Tibial artery (tissue), 4 donors: ENCODE data around the gene SUFU.

Source experiments
- DNase-seq, 2 donors: peaks; one replicate each; pipeline ENCODE4 v3.0.0-alpha.2; 2019
- H3K27ac ChIP-seq, 2 donors: fragments of 200-600 bp; sonication (generic) in 1 of 2; 1 replicate in 1 of 2; 2 replicates in 1 of 2; pipeline ENCODE4 v1.5.1; 2018 to 2019; ENCODE audit warnings: mild to moderate bottlenecking in 1 of 2
- H3K27me3 ChIP-seq, 2 donors: fragments of 200-600 bp; sonication (generic) in 1 of 2; one replicate each; pipeline versions ENCODE4 v1.5.1 to v1.6.0; 2016 to 2019
- H3K36me3 ChIP-seq, 3 donors: fragments of 200-600 bp; sonication (generic) in 2 of 3; one replicate each; pipeline ENCODE4 v1.5.1; 2016 to 2019; ENCODE audit warnings: mild to moderate bottlenecking in 2 of 3
- H3K4me1 ChIP-seq, 4 donors: fragments of 200-600 bp; sonication (generic) in 2 of 4; 1 replicate in 3 of 4; 2 replicates in 1 of 4; pipeline ENCODE4 v1.5.1; 2016 to 2019
- H3K4me3 ChIP-seq, 2 donors: fragments of 200-600 bp; sonication (generic) in 1 of 2; 1 replicate in 1 of 2; 2 replicates in 1 of 2; pipeline ENCODE4 v1.5.1; 2018 to 2019; ENCODE audit warnings: mild to moderate bottlenecking in 2 of 2
- H3K9me3 ChIP-seq, 3 donors: fragments of 200-600 bp; sonication (generic) in 1 of 3; one replicate each; pipeline ENCODE4 v1.5.1; 2016 to 2019
- CTCF ChIP-seq, 2 experiments: fragments of 200-600 bp in 1 of 2; fragments of 450-650 bp in 1 of 2; IDR thresholded peaks; one replicate each; pipeline ENCODE4 v1.5.1; 2017 to 2019; ENCODE audit warnings: antibody characterized with exemption in 2 of 2, mild to moderate bottlenecking in 1 of 2, moderate library complexity in 1 of 2
- intact Hi-C: fragments of 100-400 bp; cut with DNase I; formaldehyde crosslinking; loops from one replicate; pipeline ENCODE4 v1.15.0; 2023; ENCODE audit warnings: low total_unique reads

Gene SUFU

GRCh38 chr10:102610441-102610887, 106.7 kb downstream of the SUFU start:
- no peak for DNase-seq
- no peak overlapping the region for H3K4me3 ChIP-seq
- intact Hi-C loops = no loop called here
- peaks cover 0 to 16% (median 5%) of the 10 kb centered on the region in 3 donors for H3K36me3 ChIP-seq
- H3K27ac ChIP-seq = peak overlapping the region; percentile 25 to 28
- no peaks in the 10 kb centered on the region for H3K27me3 ChIP-seq
- TF ChIP-seq CTCF (IDR thresholded peaks at IDR 0.05) = no peak
- no peaks in the 10 kb centered on the region for H3K9me3 ChIP-seq
- H3K4me1 ChIP-seq = peaks cover 0 to 24% (median 17%) of the 10 kb centered on the region in 4 donors

GRCh38 chr10:102611514-102612087, 107.8 kb downstream of the SUFU start:
- peak overlapping the region; percentile 25 to 28 for H3K27ac ChIP-seq
- peaks cover 0 to 19% (median 17%) of the 10 kb centered on the region in 3 donors for H3K36me3 ChIP-seq
- DNase-seq = no peak
- no peak overlapping the region for H3K4me3 ChIP-seq
- H3K9me3 ChIP-seq = no peaks in the 10 kb centered on the region
- intact Hi-C loops = no loop called here
- no peak for TF ChIP-seq CTCF (IDR thresholded peaks at IDR 0.05)
- no peaks in the 10 kb centered on the region for H3K27me3 ChIP-seq
- H3K4me1 ChIP-seq = peaks cover 0 to 24% (median 17%) of the 10 kb centered on the region in 4 donors

- Histone ChIP-seq H3K27ac (peak overlapping the region; percentile 36 to 52), H3K9me3 (no peaks in the 10 kb centered on the region), H3K4me3 (no peak overlapping the region), H3K4me1 (peaks cover 0 to 24% (median 17%) of the 10 kb centered on the region in 4 donors), H3K27me3 (no peaks in the 10 kb centered on the region), H3K36me3 (peaks cover 11 to 32% (median 30%) of the 10 kb centered on the region in 3 donors)
- intact Hi-C loops = no loop called here
- no peak for TF ChIP-seq CTCF (IDR thresholded peaks at IDR 0.05)
- DNase-seq = no peak
Measured at GRCh38 chr10:102612964-102613275, 109.1 kb downstream of the SUFU start.

- intact Hi-C loops = no loop called here
- no peaks in the 10 kb centered on the region for H3K9me3 ChIP-seq
- H3K36me3 ChIP-seq = peaks cover 11 to 36% (median 34%) of the 10 kb centered on the region in 3 donors
- H3K4me1 ChIP-seq = peaks cover 0 to 24% (median 17%) of the 10 kb centered on the region in 4 donors
- H3K27me3 ChIP-seq = no peaks in the 10 kb centered on the region
- no peak overlapping the region for H3K27ac ChIP-seq
- no peak overlapping the region for H3K4me3 ChIP-seq
- DNase-seq = no peak
- TF ChIP-seq CTCF (IDR thresholded peaks at IDR 0.05) = no peak
Measured at GRCh38 chr10:102613286-102613685, 109.5 kb downstream of the SUFU start.

- no peak for TF ChIP-seq CTCF (IDR thresholded peaks at IDR 0.05)
- DNase-seq = no peak
- Histone ChIP-seq H3K27ac (no peak overlapping the region), H3K27me3 (no peaks in the 10 kb centered on the region), H3K9me3 (no peaks in the 10 kb centered on the region), H3K4me1 (peaks cover 0 to 24% (median 17%) of the 10 kb centered on the region in 4 donors), H3K36me3 (peaks cover 11 to 38% (median 36%) of the 10 kb centered on the region in 3 donors), H3K4me3 (no peak overlapping the region)
- intact Hi-C loops = no loop called here
Measured at GRCh38 chr10:102613785-102614184, 110.0 kb downstream of the SUFU start.
